WTC11 (cell line): ENCODE results near the gene CACHD1. TPM values are rescaled to one million over a fixed set of nuclear protein-coding genes. Genes with fewer than 3 reads are reported as not detected.

ENCODE experiments used
- ATAC-seq: fragments of 200-7000 bp; cut with Tn5 transposase; 2 replicates; pipeline ENCODE4 v1.10.0; 2021; ENCODE audit warnings: mild to moderate bottlenecking, moderate library complexity
- CTCF ChIA-PET: fragments of 300-600 bp; sonication (Branson Sonifier 250); formaldehyde crosslinking; loops from one replicate; lab custom pipeline; 2021; ENCODE audit warnings: antibody characterized with exemption; lab: Charles Lee
- POLR2A ChIA-PET: fragments of 350-600 bp; sonication (Branson Sonifier 250); formaldehyde crosslinking; loops from one replicate; lab custom pipeline; 2021; ENCODE audit warnings: antibody characterized with exemption; lab: Charles Lee
- DNase-seq: peaks from one replicate; pipeline ENCODE4 v3.0.0; 2021; ENCODE audit warnings: low spot score
- H3K27ac Mint-ChIP-seq: 2 replicates; pipeline ENCODE4 v1.8.0; 2021; ENCODE audit warnings: mixed read lengths
- H3K27me3 Mint-ChIP-seq: 2 replicates; pipeline ENCODE4 v1.8.0; 2021; ENCODE audit warnings: low read depth, mild to moderate bottlenecking, moderate library complexity, mixed read lengths
- H3K36me3 Mint-ChIP-seq: 2 replicates; pipeline ENCODE4 v1.8.0; 2021; ENCODE audit warnings: mixed read lengths
- H3K4me1 Mint-ChIP-seq: 2 replicates; pipeline ENCODE4 v1.8.0; 2022; ENCODE audit warnings: mixed read lengths
- H3K4me3 Mint-ChIP-seq: 2 replicates; pipeline ENCODE4 v1.8.0; 2021; ENCODE audit warnings: mild to moderate bottlenecking, moderate library complexity, mixed read lengths
- H3K9me3 Mint-ChIP-seq: 2 replicates; pipeline ENCODE4 v1.8.0; 2021; ENCODE audit warnings: mixed read lengths
- AR ChIP-seq: fragments of 250-450 bp; sonication (Bioruptor Pico); IDR thresholded peaks from 2 replicates; pipeline ENCODE4 v1.9.0; 2021; ENCODE audit warnings: mild to moderate bottlenecking
- ARID4B ChIP-seq: sonication (generic); formaldehyde crosslinking; IDR thresholded peaks from 2 replicates; pipeline ENCODE4 v1.8.0; 2023; ENCODE audit warnings: missing genetic modification reagents, mild to moderate bottlenecking, borderline replicate concordance
- CBFB ChIP-seq: sonication (generic); formaldehyde crosslinking; IDR thresholded peaks from 2 replicates; pipeline ENCODE4 v1.8.1; 2022; ENCODE audit warnings: mild to moderate bottlenecking, low read depth, missing genetic modification reagents
- CREB1 ChIP-seq: sonication (generic); formaldehyde crosslinking; IDR thresholded peaks from 2 replicates; pipeline ENCODE4 v1.8.0; 2023; ENCODE audit warnings: mild to moderate bottlenecking, missing genetic modification reagents
- E2F4 ChIP-seq: sonication (generic); formaldehyde crosslinking; IDR thresholded peaks from 2 replicates; pipeline ENCODE4 v1.8.1; 2022; ENCODE audit warnings: low read depth, mild to moderate bottlenecking, moderate library complexity, missing genetic modification reagents, borderline replicate concordance
- ESRRA ChIP-seq: sonication (generic); formaldehyde crosslinking; IDR thresholded peaks from 2 replicates; pipeline ENCODE4 v1.8.1; 2022; ENCODE audit warnings: mild to moderate bottlenecking, missing genetic modification reagents, borderline replicate concordance
- GRHL2 ChIP-seq: fragments of 250-450 bp; sonication (Bioruptor Pico); IDR thresholded peaks from 2 replicates; pipeline ENCODE4 v1.8.0; 2022; ENCODE audit warnings: mild to moderate bottlenecking, moderate library complexity; ENCODE audit not compliant: insufficient replicate concordance, severe bottlenecking
- GTF2I ChIP-seq: fragments of 250-450 bp; sonication (Bioruptor Pico); conservative IDR thresholded peaks from 2 replicates; pipeline ENCODE4 v1.4.0; 2021; ENCODE audit warnings: mild to moderate bottlenecking
- HMGA2 ChIP-seq: fragments of 250-450 bp; sonication (Bioruptor Pico); IDR thresholded peaks from 2 replicates; pipeline ENCODE4 v1.4.0; 2021; ENCODE audit warnings: mild to moderate bottlenecking, moderate library complexity
- IRF2 ChIP-seq: sonication (generic); formaldehyde crosslinking; IDR thresholded peaks from 2 replicates; pipeline ENCODE4 v1.8.0; 2022; ENCODE audit warnings: low read depth, missing genetic modification reagents, borderline replicate concordance
- MXD4 ChIP-seq: fragments of 250-450 bp; sonication (Bioruptor Pico); IDR thresholded peaks from 2 replicates; pipeline ENCODE4 v1.8.0; 2021; ENCODE audit warnings: mild to moderate bottlenecking, moderate library complexity, borderline replicate concordance
- NFYB ChIP-seq: sonication (generic); formaldehyde crosslinking; conservative IDR thresholded peaks from 2 replicates; pipeline ENCODE4 v1.8.0; 2022; ENCODE audit warnings: low read depth, missing genetic modification reagents
- NR1H2 ChIP-seq: sonication (generic); formaldehyde crosslinking; IDR thresholded peaks from 2 replicates; pipeline ENCODE4 v1.9.0; 2021; ENCODE audit warnings: mild to moderate bottlenecking, moderate library complexity, missing genetic modification reagents
- NR2C2 ChIP-seq: sonication (generic); formaldehyde crosslinking; IDR thresholded peaks from 2 replicates; pipeline ENCODE4 v1.8.0; 2022; ENCODE audit warnings: mild to moderate bottlenecking, missing genetic modification reagents
- SP1 ChIP-seq: sonication (generic); formaldehyde crosslinking; conservative IDR thresholded peaks from 2 replicates; pipeline ENCODE4 v1.8.1; 2022; ENCODE audit warnings: missing genetic modification reagents
- USF2 ChIP-seq: sonication (generic); formaldehyde crosslinking; IDR thresholded peaks from 2 replicates; pipeline ENCODE4 v1.8.1; 2023; ENCODE audit warnings: mild to moderate bottlenecking, missing genetic modification reagents, moderate library complexity
- ZBTB21 ChIP-seq: sonication (generic); formaldehyde crosslinking; IDR thresholded peaks from 2 replicates; pipeline ENCODE4 v1.8.1; 2023; ENCODE audit warnings: mild to moderate bottlenecking, missing genetic modification reagents, borderline replicate concordance
- ZNF532 ChIP-seq: fragments of 250-450 bp; sonication (Bioruptor Pico); IDR thresholded peaks from 2 replicates; pipeline ENCODE4 v1.9.0; 2021; ENCODE audit warnings: mild to moderate bottlenecking, borderline replicate concordance
- total RNA-seq: library from RNA; stranded (reverse); gene quantifications from 3 replicates; pipeline ENCODE4 v1.2.3, GENCODE V29; 2021

CACHD1 gene
- total RNA-seq, 1 experiment from 2014 or later: 26.3 TPM

GRCh38 chr1:64425521-64425920, 44.4 kb upstream of the CACHD1 start:
- DNase-seq: no peak
- ChIA-PET CTCF (interaction anchor here (0.6 kb wide), 1 partner anchor 16 kb away, joined by 3 read pairs; no protein-coding TSS in a partner anchor), POLR2A (no interaction called here)
- Mint-ChIP-seq H3K4me3 (no peak overlapping the region), H3K27ac (no peak overlapping the region), H3K27me3 (no peaks in the 10 kb centered on the region), H3K4me1 (no peaks in the 10 kb centered on the region), H3K9me3 (peaks cover 9% of the 10 kb centered on the region; the same call in 1 of the 2 replicates), H3K36me3 (no peaks in the 10 kb centered on the region)
- TF ChIP-seq NR2C2 (CRISPR knock-in tag) (no peak), HMGA2 (CRISPR knock-in tag) (no peak)
- ATAC-seq: no peak

GRCh38 chr1:64426681-64427080, 43.2 kb upstream of the CACHD1 start:
- Mint-ChIP-seq H3K27me3 (no peaks in the 10 kb centered on the region), H3K4me3 (no peak overlapping the region), H3K9me3 (peaks cover 9% of the 10 kb centered on the region; the same call in 1 of the 2 replicates), H3K36me3 (no peaks in the 10 kb centered on the region), H3K4me1 (no peaks in the 10 kb centered on the region), H3K27ac (no peak overlapping the region)
- ChIA-PET POLR2A (no interaction called here), CTCF (no interaction called here)
- TF ChIP-seq E2F4 (CRISPR knock-in tag) (no peak), HMGA2 (CRISPR knock-in tag) (no peak), ZNF532 (CRISPR knock-in tag) (no peak), CREB1 (CRISPR knock-in tag) (no peak), ARID4B (no peak), USF2 (CRISPR knock-in tag) (no peak), NFYB (CRISPR knock-in tag) (no peak), CBFB (CRISPR knock-in tag) (no peak), GRHL2 (no peak), AR (CRISPR knock-in tag) (no peak), SP1 (CRISPR knock-in tag) (no peak), IRF2 (CRISPR knock-in tag) (no peak), ZBTB21 (CRISPR knock-in tag) (no peak), ESRRA (CRISPR knock-in tag) (no peak), NR1H2 (CRISPR knock-in tag) (no peak), MXD4 (no peak), GTF2I (CRISPR knock-in tag) (no peak)
- no peak for ATAC-seq
- no peak for DNase-seq
